Stimulated activated CD8-positive, alpha-beta memory T cell treated with anti-CD3 and anti-CD28 coated beads, Interleukin-4, amount 100 ng/mL, for 4 hours (primary cell): ENCODE results near the gene KCNT1.

Experiments
- DNase-seq, 2 donors: peaks; one replicate each; pipeline ENCODE4 v3.0.0-alpha.2; 2020; ENCODE audit warnings: low read depth in 2 of 2, low spot score in 1 of 2

KCNT1 gene

DNA sequence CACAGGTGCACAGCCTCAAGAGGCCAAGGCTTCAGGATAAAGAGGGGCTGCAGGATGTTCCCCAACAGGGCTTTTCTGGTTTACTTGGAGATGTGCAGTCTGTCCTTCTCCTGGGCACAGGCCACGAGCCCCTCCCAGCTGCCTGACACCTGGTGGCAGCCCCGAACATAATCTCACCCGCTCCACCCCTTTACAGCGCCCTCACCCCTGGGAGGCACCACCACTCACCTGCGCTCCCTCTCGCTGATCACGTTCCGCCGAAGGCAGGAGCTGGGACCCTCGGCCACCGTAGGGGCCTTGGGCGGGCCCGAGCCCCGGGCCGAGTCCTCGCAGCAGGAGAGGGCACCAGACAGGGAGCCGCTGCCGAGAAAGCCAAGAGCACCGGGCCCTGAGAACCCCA lies 3.2 kb upstream of the KCNT1 start:
- no peak for DNase-seq

DNA sequence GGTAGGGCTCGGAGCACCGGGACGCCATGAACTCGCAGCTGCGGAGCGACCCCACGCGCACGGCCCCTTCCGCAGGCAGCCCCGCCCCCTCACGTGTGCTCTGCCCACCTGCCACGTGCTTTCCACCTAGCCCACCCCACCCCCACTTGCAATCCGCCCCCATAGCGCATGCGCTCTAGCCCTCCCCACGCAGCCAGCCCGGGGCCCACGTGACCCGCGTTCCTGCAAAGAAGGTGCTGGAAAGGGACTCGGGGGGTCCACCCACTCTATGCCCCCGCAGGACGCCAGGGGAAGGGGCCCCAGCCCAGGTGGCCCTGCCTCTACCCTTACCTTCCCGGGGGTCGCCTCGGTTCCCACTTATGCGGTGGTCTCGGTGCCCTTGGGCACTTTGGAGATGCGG lies 2.5 kb upstream of the KCNT1 start, which contains the start of gene SOHLH1:
TSS of gene SOHLH1 (minus strand) at position 42 of the 400 bp plus-strand sequence. CDS start at position 28, 14 bp downstream.
- DNase-seq, result no peak

DNA sequence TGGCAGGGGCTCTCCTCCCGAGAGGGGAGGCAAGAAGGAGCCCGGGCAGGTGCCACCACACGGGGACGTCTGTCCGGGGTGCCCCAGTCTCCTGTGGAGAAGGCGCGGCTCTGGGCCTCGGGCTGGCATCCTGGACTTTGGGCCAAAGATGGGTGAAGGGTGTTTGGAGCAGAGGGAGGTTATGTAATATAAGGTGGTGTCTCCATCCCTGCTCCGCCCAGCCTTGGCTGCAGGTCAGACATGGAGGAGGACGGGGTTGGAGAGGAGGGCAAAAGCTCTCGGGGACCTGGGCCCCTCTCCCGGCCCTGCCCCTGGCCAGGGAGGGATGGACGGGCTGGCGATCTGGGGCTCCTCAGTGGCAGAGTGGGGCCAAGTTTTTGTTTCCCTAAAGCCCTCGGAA lies 1.5 kb upstream of the KCNT1 start:
- DNase-seq, result no peak

DNA sequence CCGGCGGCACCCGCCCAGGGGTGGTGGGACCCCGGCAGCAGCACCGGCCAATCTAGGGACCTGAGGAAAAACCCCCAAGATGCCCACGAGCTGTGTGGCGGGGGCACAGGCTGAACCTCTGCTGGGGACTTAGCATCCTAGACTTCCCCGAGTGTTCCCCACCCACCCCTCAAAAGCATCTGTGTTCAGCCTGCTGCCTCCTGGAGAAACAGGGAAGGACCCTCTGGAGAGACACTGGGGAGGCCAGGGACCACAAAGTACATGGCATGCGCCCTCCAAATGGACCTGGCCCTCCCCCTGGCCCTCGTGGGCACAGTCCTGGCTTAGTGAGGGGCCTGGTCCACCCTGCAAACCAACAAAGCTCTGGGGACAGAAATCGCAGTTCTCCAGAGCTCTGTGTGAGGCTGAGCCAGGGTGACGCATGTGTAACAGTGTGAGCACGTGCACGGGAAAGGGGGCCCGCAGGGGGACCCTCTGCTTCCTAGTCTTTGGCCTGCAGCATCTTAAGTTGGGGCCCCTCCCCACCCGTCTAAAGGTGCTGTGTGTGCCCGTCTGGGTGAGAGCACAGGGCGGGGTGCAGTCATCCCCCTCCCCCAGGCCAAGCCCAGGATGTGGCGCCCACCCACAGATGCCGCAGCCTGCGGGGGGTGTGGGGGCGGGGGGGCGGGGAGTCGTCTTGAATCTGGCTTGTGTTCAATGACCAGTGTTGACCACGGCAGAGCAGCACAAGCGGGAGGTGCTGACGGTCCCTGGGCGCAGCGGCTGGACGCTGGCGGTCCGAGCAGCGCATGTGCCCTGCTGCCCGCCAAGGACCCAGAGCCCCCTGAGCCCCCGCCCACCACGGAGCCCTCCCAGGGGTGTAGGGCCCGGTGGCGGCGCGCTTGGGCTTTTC lies 672 bp upstream of the KCNT1 start:
- DNase-seq, result peak; percentile 9 to 21

DNA sequence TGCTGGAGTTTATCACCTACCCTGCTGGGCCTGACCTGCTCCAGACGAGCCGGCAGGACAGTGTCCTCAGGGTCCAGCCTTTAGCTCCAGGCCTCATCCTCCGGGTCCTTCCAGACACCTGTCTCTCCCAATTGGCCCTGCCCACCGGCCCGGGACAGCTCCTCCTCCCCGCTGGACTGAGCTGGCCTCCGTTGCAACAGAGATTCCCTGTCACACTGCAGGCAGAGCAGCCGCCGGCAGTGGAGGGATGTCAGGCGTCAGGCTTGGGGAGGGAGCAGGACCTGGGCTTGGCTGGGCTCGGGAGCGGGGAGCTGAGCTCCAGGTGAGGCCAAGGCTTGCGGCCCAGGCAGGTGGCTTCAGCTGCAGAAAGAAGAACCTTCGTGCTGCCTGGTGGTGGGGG lies 1.7 kb downstream of the KCNT1 start:
- no peak for DNase-seq

DNA sequence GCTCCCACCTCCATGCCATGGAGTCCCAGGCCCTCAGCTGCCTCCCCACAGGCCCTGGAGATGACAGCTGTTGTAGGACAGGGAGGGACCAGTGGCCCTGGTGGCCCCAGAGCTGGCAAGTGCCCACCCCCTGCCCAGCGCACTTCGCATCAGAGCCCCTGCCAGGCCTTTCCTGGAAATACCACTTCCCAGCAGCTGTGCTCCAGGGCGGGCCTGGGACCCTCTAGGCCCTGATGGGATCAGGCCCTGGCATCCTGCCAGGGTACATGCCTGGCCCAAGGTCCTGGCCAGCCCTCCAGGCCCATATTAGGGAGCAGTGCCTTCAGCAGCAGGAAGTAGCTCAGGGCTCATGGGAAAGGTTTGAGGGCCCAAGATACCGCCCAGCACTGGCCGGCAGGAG lies 2.5 kb downstream of the KCNT1 start:
- DNase-seq, result no peak

DNA sequence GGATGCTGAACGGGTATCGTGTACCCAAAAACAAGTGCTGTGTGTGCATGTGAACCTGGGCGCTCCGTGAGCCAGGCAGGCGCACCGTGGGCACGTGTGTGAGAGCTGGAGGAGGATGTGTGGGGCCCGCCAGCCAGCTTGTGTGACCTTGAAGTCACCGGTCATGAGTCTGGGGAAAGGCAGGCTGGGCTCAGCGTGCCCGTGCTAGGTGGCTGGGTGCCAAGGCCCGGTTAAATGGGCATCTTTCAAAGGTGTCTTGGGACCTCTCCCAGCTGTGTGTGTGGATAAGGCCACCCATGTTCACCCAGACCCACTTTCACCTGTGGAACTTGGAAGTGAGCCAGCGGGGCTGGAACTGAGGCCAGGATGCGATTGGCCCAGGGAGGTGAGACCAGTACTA lies 3.4 kb downstream of the KCNT1 start:
- no peak for DNase-seq

DNA sequence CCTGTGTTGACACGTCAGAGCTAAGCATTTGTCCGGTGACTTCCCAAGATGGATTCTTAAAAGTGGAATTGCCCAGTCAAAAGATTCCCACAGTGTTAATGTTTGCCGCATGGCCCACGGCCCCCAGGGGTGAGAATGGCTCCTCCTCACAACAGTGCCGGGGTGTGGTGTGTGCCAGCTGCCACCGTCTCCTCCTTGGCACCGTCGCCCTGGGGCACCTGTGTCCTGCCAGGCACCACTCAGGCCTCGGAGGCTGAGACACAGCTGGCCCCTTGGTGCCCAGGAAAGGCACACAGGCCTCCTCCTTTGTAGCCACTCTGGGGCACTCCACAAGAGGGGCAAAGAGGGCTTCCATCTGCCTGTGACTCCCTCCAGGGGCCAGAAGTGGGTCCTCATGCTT lies 4.3 kb downstream of the KCNT1 start:
- DNase-seq, result no peak

DNA sequence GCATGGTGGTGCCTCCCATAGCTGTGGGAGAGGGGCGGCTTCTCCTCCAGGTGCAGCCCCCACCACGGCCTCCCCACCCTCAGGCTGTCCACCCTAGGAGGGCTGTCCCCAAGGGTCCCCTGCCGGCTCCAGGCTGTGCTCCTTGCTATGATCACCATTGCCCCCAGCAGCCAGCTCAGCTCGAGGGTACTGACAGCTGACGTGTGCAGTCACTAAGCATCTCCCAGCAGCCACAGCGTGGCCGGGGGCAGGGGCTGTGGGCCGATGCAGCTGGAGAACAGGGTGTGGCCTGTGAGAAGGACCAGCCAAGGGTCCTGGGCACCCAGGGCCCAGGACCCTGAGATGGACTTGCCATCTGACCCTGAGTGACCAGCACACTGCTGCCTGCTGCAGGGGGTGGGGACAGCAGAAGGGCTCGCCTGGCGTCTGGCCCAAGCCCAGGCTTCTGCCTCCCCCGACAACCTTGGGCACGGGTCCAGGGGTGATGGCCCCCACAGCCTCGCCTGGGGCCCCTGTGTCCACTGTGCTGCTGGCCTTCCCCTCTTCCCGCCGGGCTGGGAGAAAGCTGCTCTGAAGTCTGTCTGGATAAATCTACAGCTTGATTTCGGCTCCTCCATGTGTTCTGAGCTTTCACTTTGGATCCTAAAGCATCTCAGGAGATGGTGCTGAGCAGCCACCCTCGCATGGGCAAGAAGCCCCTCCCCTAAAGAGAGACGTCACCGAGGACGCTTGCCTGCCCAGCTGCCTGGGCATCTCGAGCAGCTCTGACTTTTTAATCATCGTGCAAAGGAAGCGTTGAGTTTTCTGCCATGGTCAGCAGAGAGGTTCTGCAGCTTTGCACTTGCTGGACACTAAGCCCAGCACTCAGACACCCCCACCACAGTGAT lies 5.5 kb downstream of the KCNT1 start:
- DNase-seq, result no peak

DNA sequence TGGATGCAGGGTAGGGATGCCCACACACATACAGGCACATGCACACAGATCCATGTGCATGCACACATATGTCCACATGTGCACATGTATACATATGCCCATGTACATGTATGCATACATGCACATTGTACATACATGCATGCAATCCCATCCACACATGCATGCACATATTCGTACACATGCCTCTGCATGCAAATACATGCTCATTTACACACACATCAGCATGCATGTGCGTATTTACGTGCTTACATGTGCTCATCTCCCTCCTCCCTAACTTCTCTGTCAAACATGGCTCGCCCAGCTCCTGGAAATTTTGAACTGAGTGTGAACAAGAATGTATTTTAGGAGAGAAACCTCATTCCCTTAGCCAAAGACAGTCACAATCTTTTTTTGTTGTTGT lies 6.2 kb downstream of the KCNT1 start:
- no peak for DNase-seq

DNA sequence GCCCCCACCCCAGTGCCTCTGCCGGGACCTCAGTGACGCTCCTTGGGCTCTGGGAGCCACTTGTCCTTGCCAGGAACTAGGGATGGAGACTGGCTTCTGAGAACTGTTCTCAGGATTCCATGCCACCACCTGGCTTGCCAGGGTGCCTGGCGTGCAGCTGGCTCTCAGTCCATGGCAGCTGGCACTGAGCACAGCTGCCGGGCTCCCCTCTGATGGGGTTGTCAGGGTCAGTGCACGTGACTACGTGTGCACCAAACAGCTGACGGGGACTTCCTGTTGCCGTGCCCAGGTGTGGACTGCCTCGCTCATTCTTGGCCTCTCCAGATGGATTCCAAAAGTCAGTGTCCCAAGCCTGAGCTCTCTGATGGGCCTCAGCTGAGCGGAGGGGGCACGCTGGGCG lies 9.4 kb downstream of the KCNT1 start:
- no peak for DNase-seq

DNA sequence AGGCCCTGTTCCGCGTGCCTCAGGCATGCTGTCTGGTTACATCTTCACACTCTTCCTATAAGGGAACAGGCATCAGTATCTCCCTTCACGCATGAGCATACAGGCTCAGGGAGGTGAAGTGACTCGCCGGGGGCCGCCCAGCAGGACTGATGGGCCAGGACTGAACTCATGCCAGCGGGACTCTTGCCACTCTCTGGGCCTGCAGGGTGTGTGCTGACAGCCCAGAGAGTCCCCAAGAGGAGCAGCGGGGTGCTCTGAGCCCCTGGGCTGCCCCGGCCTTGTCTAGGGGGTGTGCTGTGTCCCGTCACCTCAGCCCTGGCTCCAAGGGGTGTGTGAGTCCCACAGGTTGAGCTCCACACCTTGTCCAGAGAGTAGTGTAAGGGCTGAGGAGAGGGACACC lies 9.9 kb downstream of the KCNT1 start:
- DNase-seq, result no peak

DNA sequence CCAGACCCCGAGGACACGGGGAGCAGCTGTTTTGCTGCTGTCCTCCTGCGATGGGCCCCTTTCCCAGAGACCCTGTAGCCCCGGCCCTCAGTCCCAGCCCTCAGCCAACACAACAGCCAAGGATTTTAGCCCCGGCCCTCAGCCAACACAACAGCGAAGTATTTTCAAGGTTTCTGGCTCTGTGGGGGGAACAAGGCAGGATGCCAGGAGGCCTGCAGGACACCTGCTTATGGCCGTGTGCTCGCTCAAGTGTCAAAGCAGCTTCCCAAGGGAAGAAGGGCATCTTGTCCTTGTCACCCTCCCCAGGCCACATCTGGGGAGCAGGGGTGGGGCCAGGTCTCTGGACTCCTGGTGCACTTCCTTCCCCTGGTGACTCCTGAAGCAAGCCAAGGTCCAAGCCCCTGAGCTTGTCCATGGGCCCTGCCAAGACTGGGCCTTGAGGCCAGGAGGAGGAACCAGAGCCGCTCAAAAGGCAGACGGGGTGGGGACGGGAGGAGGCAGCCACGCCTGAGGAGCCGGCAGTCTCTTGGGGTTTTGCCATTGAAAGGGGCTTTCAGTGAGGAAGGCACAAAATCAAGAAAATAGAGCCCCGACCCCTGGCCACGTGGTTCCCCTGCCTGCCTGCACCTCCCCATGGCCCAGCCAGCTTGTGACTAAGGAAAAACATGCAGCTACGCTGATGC lies 10.8 kb downstream of the KCNT1 start:
- DNase-seq, result no peak

DNA sequence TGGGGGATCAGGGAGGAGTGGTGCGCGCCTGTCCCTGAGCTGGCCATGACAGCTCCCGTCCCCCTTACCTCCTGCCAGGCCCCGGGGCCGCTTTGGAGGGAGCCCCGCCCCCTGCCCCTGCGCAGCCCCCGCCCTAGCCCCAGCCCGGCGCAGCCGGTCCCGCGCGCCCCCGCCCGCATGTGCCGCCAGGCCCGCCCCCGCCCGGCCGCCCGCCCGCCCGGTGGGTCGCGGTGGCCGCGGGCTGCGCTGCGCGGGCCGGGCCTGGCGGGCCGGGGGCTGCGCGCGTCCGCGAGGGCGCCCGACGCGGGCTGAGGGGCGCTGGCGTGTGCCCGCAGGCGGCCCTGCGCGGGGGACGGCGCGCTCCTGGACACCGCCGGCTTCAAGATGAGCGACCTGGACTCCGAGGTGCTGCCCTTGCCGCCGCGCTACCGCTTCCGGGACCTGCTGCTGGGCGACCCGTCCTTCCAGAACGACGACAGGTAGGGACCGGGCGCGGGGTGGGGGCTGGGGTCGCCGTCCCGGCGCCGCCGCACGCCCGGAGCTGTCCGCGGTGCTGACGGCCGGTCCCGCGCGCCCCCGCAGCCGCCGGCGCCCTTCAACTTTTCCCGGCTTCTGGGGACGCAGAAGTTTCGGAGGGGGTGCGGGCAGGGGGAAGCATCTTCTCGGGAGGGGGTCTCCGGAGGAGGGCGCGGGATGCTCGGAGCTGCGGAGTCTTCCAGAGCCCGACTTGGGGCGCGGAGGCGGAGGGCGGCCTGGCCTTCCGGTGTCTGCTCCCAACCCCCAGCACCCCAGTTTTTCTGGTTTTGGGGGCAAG lies 12.5 kb downstream of the KCNT1 start:
- DNase-seq, result no peak

DNA sequence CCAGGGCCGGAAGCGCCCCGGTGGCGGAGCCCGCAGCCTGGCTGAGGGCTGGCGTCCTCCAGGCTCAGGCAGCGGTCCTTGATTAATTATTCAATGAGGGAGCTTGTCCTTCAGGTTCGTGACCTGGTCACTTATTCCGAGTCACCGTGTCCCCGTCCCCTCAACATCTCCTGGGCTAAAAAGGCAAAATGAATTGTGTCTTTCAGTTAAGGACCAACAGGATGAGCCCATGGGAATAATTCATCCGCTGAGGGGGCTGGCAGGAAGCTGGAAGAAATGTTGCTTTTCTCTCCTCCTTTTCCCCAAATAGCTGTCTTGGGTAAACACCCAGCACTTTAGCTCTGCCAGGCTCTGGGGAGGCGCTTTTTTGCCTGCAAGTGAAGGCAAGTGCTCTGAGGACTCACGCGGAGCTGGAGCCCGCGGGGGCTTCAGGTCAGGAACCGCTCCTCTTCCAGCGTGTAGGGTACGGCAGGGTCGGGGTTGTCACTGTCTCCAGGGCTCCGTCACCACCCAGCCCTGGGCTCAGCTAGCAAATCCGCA lies 13.1 kb downstream of the KCNT1 start:
- no peak for DNase-seq

DNA sequence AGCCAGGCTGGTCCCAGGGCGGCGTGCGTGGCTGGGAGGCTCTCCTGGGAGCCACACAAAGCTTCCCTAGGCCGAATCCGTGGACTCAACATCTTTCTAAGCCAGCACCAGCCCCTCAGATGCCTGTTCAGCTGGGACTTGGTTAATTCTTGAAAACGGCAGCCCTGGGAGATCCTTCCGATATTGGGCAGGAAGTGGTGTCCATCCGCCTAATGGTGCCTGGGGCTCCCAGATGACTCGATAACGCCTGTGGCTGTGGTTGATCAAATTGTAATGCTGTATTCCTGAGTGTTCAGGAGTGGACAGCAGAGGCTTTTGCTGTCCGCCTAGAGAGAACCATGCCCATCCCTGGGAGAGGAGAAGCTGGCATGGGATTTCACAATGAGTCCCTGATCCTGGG lies 14.1 kb downstream of the KCNT1 start:
- DNase-seq, result no peak

DNA sequence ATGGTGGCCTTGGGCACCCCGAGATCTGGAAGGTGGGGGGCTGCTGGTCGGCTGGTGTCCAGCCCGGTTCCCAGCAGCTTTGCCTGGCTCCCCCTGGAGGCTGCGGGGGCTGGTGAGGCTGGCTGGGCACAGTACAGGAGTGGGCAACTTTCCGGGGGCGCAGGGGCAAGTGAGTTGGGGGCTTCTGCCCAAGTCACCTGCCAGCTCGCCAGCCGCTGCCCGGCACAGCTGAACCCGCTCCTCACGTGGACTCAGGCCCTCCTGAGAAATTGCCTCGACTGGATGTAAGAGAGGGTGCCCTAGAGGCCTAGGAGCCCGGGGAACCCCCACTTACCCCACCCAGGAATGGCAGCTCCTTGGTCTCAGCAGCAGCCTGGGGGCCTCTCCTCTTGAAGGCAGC lies 15.4 kb downstream of the KCNT1 start:
- DNase-seq, result no peak

DNA sequence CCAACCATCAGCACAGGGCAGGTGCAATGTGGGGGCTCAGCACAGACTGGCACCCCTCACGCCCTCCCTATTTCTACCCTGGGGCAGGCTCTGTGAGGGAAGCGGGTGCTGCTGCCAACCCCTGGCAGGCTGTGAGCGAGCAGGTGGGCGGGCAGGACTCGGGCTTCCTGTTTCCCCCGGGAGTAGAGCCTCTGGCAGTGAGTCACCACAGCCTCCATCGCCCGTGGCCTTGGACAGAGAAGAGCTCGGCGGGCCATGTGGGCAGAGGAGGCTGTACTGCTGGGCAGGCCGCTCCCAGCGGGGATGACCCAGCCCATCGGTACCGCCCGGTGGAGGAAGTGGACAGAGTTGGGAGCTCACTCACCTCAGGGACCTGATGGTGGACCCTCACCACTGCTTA lies 16.6 kb downstream of the KCNT1 start:
- DNase-seq, result no peak

DNA sequence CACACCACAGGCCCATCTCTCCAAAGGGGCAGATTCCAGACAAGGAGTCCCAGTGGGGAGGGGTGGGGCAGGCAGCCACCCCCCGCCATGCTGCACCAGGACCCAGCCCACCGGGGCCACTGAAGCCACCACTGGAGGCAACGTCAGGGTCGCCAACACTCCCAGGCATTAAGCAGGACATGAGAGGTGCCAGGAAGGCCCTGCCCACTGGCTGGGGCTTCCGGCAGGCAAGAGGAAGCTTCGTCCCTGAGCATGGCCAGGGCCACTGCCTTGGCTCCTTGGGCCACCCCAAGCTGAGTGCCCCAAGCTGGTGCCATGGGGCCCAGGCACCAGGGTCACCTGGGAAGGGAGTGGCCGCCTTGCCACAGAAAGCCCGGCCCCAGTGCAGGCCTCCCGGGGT lies 17.5 kb downstream of the KCNT1 start:
- DNase-seq, result no peak

DNA sequence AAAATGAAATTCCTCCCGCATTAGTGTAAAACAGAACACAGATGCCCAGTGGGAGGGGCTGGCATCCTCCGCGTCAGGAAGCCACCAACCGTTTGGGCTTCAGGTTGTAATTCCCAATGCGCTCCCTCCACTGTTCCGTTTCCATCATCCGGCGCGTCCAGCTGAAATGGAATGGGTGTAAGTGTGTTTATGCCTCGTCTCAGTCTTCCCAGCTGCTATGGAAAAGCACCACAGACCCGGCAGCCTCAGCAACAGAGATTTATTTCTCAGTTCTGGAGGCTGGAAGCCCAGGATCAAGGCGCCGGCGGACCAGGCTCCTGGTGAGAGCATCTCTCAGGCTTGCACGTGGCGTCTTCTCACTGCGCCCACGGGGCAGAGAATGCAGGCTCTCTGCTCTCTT lies 20.4 kb downstream of the KCNT1 start:
- no peak for DNase-seq
